HG02763 (cell line): ENCODE data around the gene TP53.

Experiments used
- ATAC-seq: cut with Tn5 transposase; IDR thresholded peaks from one replicate; pipeline ENCODE4 v1.9.1; 2021; ENCODE audit warnings: mild to moderate bottlenecking, moderate library complexity; ENCODE audit not compliant: unreplicated experiment

TP53 gene

GRCh38 chr17:7687072-7687907 lies at the start of gene TP53:
Gene TP53 (minus strand): TSS chr17:7687490. CDS start chr17:7676594, 10,896 bp downstream.
- no peak for ATAC-seq

- no peak for ATAC-seq
Observed at GRCh38 chr17:7732981-7733539, 45.8 kb upstream of the TP53 start.

GRCh38 chr17:7729816-7730215 lies 42.5 kb upstream of the TP53 start:
- no peak for ATAC-seq

- ATAC-seq: no peak
Observed at GRCh38 chr17:7727886-7728285, 40.6 kb upstream of the TP53 start.

GRCh38 chr17:7721612-7722011 lies 34.3 kb upstream of the TP53 start:
- ATAC-seq: no peak

- no peak for ATAC-seq
Observed at GRCh38 chr17:7720125-7720524, 32.8 kb upstream of the TP53 start.

DNA sequence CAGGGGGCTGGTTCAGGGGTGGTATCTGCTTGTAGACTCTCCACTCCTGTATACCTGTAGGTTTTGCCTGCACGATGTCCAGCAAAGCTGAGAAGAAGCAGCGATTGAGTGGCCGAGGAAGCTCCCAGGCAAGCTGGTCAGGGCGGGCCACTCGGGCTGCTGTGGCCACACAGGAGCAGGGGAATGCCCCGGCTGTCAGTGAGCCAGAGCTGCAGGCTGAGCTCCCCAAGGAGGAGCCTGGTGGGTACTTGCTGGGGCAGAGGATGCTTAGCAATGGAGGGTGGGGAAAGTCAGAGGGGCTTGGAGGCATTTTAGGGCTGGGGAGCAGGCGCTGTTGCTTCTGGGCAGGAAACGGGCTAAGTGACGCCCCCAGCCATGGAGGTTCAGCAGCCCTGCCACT lies 32.4 kb upstream of the TP53 start:
- no peak for ATAC-seq

DNA sequence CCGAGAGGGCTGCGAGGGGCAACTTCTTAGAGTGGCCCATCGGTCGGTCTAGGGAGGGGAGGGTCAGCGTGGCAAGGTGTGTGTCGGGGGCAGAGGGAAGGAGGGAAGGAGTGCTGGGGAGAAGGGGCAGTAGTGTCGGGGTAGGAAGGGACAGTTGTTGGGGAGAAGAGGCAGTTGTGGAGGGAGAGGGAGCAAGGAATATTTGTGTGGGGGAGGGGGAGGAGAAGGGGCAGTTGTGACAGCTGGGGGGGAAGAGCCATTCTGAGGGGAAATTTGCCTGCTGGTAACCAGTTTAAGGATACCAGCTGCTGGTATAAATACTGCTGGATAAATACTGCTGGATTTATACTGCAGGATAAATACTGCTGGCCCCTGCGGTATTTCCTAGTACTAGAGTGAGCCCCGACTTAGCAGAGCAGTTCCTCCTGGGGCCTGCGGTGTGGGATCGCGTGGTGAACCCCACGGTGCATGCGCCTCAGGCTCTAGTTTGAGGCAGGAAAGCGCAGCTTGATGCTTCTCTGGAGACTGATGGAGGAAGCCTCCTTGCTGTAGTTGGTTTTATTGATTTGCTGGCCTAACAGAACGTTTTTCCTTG lies 30.6 kb upstream of the TP53 start:
- ATAC-seq: no peak

GRCh38 chr17:7716901-7717755 lies 29.8 kb upstream of the TP53 start, which contains the start of gene DNAH2:
Gene DNAH2 (plus strand): TSS chr17:7717744. CDS start chr17:7719735, 1,991 bp downstream.
- ATAC-seq: no peak

DNA sequence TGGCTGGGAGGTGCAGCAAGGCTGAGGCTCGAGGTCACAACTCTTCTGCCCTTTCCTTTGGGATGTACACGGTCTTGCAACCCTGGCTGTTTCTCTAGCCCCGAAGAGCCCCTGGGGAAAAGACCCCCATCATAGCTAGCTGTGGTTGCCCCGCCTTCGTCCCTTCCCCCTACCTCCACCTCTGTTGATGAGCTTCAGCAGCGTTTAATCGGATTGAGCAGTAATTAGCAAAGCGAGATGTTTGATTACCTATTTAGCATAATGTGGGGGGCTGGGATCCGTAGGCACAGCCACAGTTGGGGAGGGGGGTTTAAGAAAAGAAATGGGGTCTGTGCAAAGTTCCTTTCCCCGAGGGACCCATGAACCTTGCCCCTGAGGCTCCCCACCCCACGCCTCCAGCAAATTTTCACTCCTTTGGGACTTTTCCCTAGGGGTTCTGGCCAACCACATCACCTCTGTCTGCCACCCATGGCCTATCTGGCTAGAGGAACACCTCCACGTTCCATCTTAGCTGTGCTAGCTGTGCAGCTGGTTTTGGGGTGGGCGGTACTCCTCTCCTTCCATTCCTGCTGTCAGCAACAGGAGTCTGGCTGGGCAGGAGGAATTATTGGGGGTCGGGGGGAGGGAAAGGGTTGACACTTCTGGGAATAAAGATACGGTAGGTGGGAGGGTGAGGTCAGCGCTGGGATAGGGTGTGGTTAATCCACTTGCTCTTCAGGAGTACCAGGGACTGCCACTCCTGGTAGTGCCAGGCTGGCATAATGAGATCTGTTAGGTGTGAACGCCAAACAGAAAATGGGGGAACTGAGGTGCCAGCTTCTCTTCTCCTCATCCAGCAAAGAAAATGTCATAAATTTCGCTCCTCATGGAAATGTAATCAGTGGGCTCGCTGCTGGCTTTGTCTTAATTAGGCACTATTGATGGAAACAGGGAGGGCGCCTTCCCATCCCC lies 28.9 kb upstream of the TP53 start:
- no peak for ATAC-seq

GRCh38 chr17:7714721-7715594 lies 27.7 kb upstream of the TP53 start:
- ATAC-seq: no peak

GRCh38 chr17:7713782-7714181 lies 26.5 kb upstream of the TP53 start:
- no peak for ATAC-seq

GRCh38 chr17:7712111-7712771 lies 25.0 kb upstream of the TP53 start:
- no peak for ATAC-seq

DNA sequence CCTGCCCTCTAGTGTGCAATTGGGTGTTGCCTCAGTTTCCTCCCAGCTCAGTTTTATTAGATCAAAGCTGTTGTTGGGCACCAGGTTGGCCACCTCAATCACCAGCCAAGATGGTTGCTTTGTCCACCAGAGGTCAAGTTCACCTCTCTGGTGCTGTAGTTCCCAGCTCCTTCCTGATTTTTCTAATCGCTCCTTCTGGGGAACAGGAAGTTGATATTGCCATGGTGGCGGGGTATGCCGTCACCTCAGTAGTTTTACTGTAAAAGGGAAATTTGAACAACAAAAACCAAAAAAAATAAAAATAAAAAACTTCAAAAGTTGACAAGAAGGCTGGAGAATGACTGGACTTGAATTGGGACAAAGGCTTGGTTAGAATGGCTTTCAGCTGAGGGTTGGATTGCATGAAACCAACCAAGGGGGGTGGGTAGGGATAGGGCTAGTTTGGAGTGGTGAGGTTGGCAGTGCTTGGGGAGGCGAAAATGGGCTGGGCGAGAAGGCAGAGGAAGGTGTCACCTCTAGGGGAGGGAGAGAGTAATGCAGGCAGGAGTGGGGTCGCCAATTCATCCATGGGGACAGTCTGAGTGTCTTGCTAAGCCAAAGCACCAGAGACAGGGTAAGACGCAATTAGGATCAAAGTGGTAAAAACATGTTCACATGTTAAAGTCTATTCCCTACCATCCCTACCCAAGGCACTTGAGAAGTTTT lies 23.9 kb upstream of the TP53 start:
- no peak for ATAC-seq

DNA sequence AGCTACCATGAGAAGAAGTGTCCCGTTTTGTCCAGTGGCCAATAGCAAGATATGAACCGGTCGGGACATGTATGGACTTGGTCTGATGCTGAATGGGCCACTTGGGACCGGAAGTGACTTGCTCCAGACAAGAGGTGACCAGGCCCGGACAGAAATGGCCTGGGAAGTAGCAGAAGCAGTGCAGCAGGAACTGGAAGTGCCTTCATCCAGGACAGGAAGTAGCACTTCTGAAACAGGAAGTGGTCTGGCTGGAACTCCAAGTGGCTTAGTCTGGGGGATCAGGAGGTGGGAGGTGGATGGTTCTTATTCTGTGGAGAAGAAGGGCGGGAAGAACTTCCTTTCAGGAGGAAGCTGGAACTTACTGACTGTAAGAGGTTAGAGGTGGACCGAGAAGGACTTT lies 23.0 kb upstream of the TP53 start:
- no peak for ATAC-seq

- no peak for ATAC-seq
Observed at GRCh38 chr17:7709031-7709430, 21.7 kb upstream of the TP53 start.

DNA sequence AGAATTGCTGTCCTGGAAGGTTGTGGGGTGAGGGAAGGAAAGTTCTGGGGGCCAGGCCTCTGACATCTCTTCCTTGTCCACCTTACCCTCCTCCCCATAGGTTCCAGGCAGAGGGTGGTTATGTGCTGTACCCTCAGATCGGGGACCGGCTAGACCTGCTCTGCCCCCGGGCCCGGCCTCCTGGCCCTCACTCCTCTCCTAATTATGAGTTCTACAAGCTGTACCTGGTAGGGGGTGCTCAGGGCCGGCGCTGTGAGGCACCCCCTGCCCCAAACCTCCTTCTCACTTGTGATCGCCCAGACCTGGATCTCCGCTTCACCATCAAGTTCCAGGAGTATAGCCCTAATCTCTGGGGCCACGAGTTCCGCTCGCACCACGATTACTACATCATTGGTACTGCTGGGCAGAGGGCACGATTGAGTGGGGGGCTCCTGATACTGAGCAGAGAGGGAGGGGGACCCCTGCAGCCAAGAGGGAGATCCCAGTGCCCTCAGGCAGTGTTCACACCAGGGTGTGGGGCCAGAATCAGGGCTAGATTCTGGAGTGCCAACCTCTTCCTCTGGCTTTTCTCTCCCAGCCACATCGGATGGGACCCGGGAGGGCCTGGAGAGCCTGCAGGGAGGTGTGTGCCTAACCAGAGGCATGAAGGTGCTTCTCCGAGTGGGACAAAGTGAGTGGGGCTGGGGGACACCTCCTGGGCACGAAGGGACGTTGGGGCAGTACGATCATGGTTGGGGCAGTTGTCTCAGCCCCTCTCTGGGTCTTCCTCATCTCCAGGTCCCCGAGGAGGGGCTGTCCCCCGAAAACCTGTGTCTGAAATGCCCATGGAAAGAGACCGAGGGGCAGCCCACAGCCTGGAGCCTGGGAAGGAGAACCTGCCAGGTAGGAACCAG lies 20.8 kb upstream of the TP53 start:
- ATAC-seq: no peak
